Stimulated activated naive B cell treated with anti-CD40 and anti-IgM and Interleukin-4, amounts not matched to agents 10 μg/mL and 1 μg/mL and 100 μg/mL, for 72 hours (primary cell): ENCODE measurements around the gene NELFCD.
"Not testable (repeated sequence)": the region's sequence is repeated elsewhere in the genome, so short reads cannot be mapped to it uniquely, and the experiment has no call there.

Experiments used
- ATAC-seq, 2 donors: fragments of 150-1000 bp; cut with Tn5 transposase; replicated peaks; 2 replicates each; pipeline ENCODE4 v1.10.0; 2021; ENCODE audit warnings: moderate library complexity in 1 of 2
- DNase-seq: peaks from one replicate; pipeline ENCODE4 v3.0.0; 2021
- H3K27ac Mint-ChIP-seq: one replicate; pipeline ENCODE4 v1.8.0; 2022; ENCODE audit warnings: mild to moderate bottlenecking, mixed read lengths
- H3K27me3 Mint-ChIP-seq, 2 donors: one replicate each; pipeline ENCODE4 v1.8.0; 2022; ENCODE audit warnings: mixed read lengths in 2 of 2
- H3K36me3 Mint-ChIP-seq, 2 donors: one replicate each; pipeline ENCODE4 v1.8.0; 2022; ENCODE audit warnings: mixed read lengths in 2 of 2, mild to moderate bottlenecking in 1 of 2
- H3K4me1 Mint-ChIP-seq, 2 donors: one replicate each; pipeline ENCODE4 v1.8.0; 2022; ENCODE audit warnings: mixed read lengths in 2 of 2, mild to moderate bottlenecking in 1 of 2
- H3K4me3 Mint-ChIP-seq, 2 donors: one replicate each; pipeline ENCODE4 v1.8.0; 2022; ENCODE audit warnings: mild to moderate bottlenecking in 2 of 2, mixed read lengths in 2 of 2, moderate library complexity in 1 of 2
- H3K9me3 Mint-ChIP-seq, 2 donors: one replicate each; pipeline ENCODE4 v1.8.0; 2022; ENCODE audit warnings: mixed read lengths in 2 of 2, mild to moderate bottlenecking in 1 of 2

The NELFCD gene

DNA sequence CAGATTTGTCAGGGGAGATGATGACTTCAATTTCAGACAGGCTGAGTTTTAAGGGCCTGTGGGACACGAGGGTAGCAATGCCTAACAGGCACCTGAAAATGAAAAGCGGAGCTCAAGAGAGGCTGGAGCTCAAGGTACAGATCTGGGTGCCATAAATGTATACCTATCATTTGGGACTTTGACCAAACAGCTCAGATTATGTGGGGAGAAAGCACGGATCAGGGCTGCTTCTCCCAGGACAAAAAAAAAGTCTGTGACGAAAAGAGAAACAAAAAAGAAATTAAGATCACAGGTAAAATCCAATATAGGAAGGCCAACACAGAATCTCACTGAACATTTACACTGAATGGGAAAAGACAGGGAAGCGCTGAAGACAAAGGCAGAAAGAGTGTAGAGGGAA is 59.6 kb downstream of the NELFCD start:
- H3K9me3 Mint-ChIP-seq = no peaks in the 10 kb centered on the region
- DNase-seq (no peak), ATAC-seq (no peak)
- H3K27me3 Mint-ChIP-seq = no peaks in the 10 kb centered on the region
- peak overlapping the region; percentile 96 to 99 for H3K4me3 Mint-ChIP-seq
- peaks cover 33 to 49% of the 10 kb centered on the region in 2 donors for H3K4me1 Mint-ChIP-seq
- H3K36me3 Mint-ChIP-seq = peaks cover 24 to 29% of the 10 kb centered on the region in 2 donors
- peak overlapping the region; percentile 39 for H3K27ac Mint-ChIP-seq

DNA sequence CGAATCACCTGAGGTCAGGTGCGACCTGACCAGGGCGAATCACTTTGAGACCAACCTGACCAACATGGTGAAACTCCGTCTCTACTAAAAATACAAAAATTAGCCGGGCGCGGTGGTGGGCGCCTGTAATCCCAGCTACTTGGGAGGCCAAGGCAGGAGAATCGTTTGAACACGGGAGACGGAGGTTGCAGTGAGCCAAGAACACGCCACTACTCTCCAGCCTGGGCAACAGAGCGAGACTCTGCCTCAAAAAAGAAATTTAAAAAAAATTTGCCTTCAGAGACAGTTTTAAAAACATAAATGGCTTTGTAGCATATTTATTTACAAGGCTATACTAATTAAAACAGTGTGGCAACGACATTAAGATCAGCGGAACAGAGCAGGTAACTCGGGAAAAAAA is 60.4 kb downstream of the NELFCD start:
- ATAC-seq, H3K9me3 Mint-ChIP-seq, DNase-seq, H3K27me3 Mint-ChIP-seq: not testable (repeated sequence)
- Mint-ChIP-seq H3K4me1 (peaks cover 33 to 48% of the 10 kb centered on the region in 2 donors), H3K4me3 (peak overlapping the region; percentile 96 to 99), H3K27ac (peak overlapping the region; percentile 73), H3K36me3 (peaks cover 22 to 24% of the 10 kb centered on the region in 2 donors)

DNA sequence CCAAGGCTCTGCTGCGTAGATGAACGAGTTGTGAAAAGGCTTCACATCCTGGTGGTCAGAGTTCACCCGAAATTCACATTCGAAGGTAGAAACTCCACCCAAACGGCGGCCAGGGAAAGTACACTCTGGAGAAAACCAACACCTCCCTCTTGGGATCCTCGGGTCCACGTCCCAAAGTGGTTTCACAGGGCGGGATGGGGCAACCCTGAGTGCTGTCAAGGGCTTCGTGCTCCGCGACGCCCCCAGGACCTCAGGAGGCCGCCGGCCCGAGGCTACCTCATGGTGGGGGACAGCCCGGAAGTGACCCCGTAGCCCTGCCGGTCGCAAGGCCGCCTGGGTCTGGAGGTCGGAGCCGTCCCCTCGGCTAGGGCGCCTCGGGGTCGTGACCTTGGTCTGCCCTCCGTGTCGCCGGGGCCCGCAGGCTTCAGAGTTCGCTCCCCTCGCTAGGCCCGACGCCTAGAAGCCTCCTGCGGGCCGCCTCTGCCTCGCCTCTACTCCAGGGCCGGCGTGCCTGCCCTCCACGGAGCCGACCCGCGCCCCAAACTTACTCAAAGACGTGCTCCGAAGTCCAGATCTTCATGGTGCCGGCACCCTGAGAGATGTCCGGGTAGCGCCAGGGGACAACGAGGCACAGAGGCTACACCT is 61.2 kb downstream of the NELFCD start, which contains the start of gene PRELID3B:
Gene PRELID3B (minus strand): TSS at position 636 of the 645 bp plus-strand sequence. CDS start 56 bp downstream, at position 580.
- Mint-ChIP-seq H3K36me3 (peaks cover 18 to 19% of the 10 kb centered on the region in 2 donors), H3K9me3 (no peaks in the 10 kb centered on the region), H3K4me1 (peaks cover 30 to 48% of the 10 kb centered on the region in 2 donors), H3K27me3 (no peaks in the 10 kb centered on the region), H3K4me3 (peak within 1 kb of the TSS; percentile 96 to 99), H3K27ac (peak within 1 kb of the TSS; percentile 98)
- ATAC-seq (peak; percentile 49 to 54), DNase-seq (no peak)

DNA sequence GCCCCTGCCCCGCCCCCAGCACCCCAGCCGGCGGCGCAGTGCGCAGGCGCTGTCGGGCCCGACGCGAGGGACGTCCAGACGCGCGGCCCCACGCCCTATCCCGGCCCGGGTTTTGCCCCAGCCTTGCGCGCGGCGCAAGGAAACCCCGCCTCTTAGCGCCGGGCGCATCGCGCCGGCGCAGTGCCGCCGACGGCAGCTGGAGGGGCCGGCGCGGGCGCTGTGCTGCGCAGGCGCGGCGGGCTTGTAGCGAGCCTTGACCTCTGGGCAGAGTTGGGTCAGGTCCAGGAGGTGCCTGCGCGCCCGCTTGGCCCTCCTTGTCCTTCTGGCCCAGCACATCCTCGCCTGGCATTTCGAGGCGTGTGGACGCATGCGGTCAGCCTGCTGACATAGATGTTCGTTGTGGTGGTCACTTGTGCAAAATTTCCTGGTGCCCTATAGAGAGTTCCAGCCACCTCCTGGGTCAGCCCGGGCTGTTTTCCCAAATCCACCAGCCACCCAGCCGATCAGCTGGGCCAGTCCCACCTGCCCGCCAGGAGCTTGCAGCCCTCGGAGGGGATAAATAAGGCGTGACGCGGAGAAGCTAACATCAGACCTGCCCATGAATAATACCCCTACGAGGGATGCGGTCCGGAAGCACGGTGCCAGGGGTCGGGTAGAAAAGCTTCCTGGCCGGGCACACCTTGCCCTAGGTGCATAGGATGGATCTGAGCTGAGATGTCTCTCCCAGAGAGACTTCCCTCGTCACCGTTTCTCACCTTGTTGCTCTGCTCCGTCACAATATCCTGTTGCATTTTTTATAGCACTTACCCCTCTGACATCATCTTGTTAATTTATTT is 62.0 kb downstream of the NELFCD start:
- peaks cover 32 to 48% of the 10 kb centered on the region in 2 donors for H3K4me1 Mint-ChIP-seq
- peaks cover 15 to 17% of the 10 kb centered on the region in 2 donors for H3K36me3 Mint-ChIP-seq
- peak; percentile 97 to 98 for ATAC-seq
- H3K27me3 Mint-ChIP-seq = no peaks in the 10 kb centered on the region
- peak overlapping the region; percentile 96 to 99 for H3K4me3 Mint-ChIP-seq
- H3K27ac Mint-ChIP-seq = peak overlapping the region; percentile 98
- no peaks in the 10 kb centered on the region for H3K9me3 Mint-ChIP-seq
- DNase-seq = peak; percentile 95

DNA sequence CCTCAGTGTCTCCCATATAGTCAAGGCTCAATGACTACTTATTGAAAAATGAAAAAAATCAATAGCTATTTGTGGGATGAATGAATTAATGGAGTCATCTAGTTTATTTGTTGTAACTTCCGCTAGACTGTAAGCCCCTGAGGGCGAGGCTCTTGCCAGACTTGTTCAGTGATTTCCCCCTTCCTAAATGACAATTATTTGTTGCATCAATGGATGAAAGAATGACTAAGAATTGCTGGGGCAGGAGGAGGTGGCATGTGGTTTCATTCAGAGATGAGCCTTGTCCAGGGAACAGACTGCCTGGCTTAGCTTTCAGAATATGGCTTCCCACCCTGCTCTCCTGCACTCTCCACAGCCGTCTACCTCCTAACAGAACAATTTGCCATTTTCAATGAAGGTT is 62.6 kb downstream of the NELFCD start:
- Mint-ChIP-seq H3K36me3 (peaks cover 15 to 17% of the 10 kb centered on the region in 2 donors), H3K27me3 (no peaks in the 10 kb centered on the region), H3K4me3 (peak overlapping the region; percentile 96 to 99), H3K9me3 (no peaks in the 10 kb centered on the region), H3K4me1 (peaks cover 34 to 47% of the 10 kb centered on the region in 2 donors), H3K27ac (peak overlapping the region; percentile 62)
- ATAC-seq = no peak
- DNase-seq = no peak

DNA sequence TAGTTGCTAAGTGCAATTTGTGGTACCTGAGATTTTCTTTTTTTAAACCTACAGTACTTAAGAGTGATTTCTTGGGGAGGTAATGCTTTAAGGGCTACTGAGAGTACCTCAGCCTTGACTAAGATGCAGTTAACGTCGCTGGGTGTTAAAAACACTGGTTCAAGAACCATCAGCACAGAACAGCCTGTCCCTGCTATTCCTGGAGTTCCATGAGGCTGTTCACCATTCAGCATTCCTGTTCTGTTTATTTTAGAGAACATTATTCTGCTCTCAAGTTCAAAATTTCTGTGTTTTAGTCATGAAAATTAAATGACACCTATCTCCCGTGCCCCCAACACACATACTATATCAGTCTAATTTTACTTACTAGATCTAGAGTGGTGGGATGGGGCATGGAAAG is 63.2 kb downstream of the NELFCD start:
- Mint-ChIP-seq H3K9me3 (no peaks in the 10 kb centered on the region), H3K36me3 (peaks cover 13 to 15% of the 10 kb centered on the region in 2 donors)
- ATAC-seq = no peak

More for the DNA sequence above, 63.2 kb downstream of the NELFCD start:
- no peak for DNase-seq
- Mint-ChIP-seq H3K4me1 (peaks cover 32 to 43% of the 10 kb centered on the region in 2 donors), H3K27ac (no peak overlapping the region), H3K4me3 (no peak overlapping the region), H3K27me3 (peaks cover 2 to 3% of the 10 kb centered on the region in 2 donors)
